CD14-positive monocyte (primary cell): ENCODE measurements around the gene PIP4K2A. TPM values are rescaled to one million over a fixed set of nuclear protein-coding genes. Genes with fewer than 3 reads are reported as not detected.

Source experiments
- DNase-seq, 3 donors: peaks; one replicate each; pipeline ENCODE4 v3.0.0-alpha.2; 2011 to 2022
- H2AFZ ChIP-seq: 2 replicates; pipeline ENCODE4 v1.6.0; 2012; ENCODE audit warnings: mild to moderate bottlenecking, low read depth, low read length, inconsistent platforms; ENCODE audit not compliant: insufficient read depth, poor library complexity, severe bottlenecking
- H3K27ac ChIP-seq, 2 donors: 1 replicate in 1 of 2; 2 replicates in 1 of 2; pipeline ENCODE4 v1.5.1; 2012 to 2013; ENCODE audit warnings: low read length in 2 of 2, control low read depth in 1 of 2, inconsistent platforms in 1 of 2, low read depth in 1 of 2, mild to moderate bottlenecking in 1 of 2
- H3K27me3 ChIP-seq, 2 donors: one replicate each; pipeline versions ENCODE4 v1.6.0 to v1.6.1; 2011 to 2013; ENCODE audit warnings: low read length in 2 of 2; ENCODE audit not compliant: control insufficient read depth in 2 of 2, insufficient read depth in 2 of 2
- H3K36me3 ChIP-seq, 2 donors: replicated peaks in 1 of 2; 1 replicate in 1 of 2; 2 replicates in 1 of 2; pipeline versions ENCODE4 v1.5.1 to v1.6.1; 2012 to 2013; ENCODE audit warnings: low read length in 2 of 2, control low read depth in 1 of 2, inconsistent platforms in 1 of 2, mild to moderate bottlenecking in 1 of 2; ENCODE audit not compliant: insufficient read depth in 2 of 2, control insufficient read depth in 1 of 2
- H3K4me1 ChIP-seq, 2 donors: 1 replicate in 1 of 2; 2 replicates in 1 of 2; pipeline versions ENCODE4 v1.5.1 to v1.6.1; 2012 to 2013; ENCODE audit warnings: low read length in 2 of 2, control low read depth in 1 of 2, inconsistent platforms in 1 of 2, mild to moderate bottlenecking in 1 of 2, moderate library complexity in 1 of 2; ENCODE audit not compliant: insufficient read depth in 2 of 2, control insufficient read depth in 1 of 2
- H3K4me2 ChIP-seq: replicated peaks from 2 replicates; pipeline ENCODE3; 2012; ENCODE audit warnings: low read length, moderate library complexity, mild to moderate bottlenecking; ENCODE audit not compliant: poor library complexity, severe bottlenecking; ENCODE audit errors: extremely low read depth
- H3K4me3 ChIP-seq, 3 experiments: fragments of 200-600 bp in 1 of 3; sonication (generic) in 1 of 3; replicated peaks in 1 of 3; 1 replicate in 2 of 3; 2 replicates in 1 of 3; pipeline ENCODE4 v1.5.1; 2011 to 2013; ENCODE audit warnings: low read length in 3 of 3, mild to moderate bottlenecking in 3 of 3, control low read depth in 2 of 3, low read depth in 2 of 3, inconsistent platforms in 1 of 3, moderate library complexity in 1 of 3
- H3K79me2 ChIP-seq: 2 replicates; pipeline ENCODE4 v1.6.0; 2012; ENCODE audit warnings: mild to moderate bottlenecking, control low read depth, inconsistent platforms, low read length, moderate library complexity; ENCODE audit not compliant: insufficient read depth
- H3K9ac ChIP-seq: 2 replicates; pipeline ENCODE4 v1.6.0; 2017; ENCODE audit warnings: low read length, mild to moderate bottlenecking; ENCODE audit not compliant: insufficient read depth, poor library complexity, severe bottlenecking
- H3K9me3 ChIP-seq, 2 donors: replicated peaks in 1 of 2; 1 replicate in 1 of 2; 2 replicates in 1 of 2; pipeline versions ENCODE4 v1.5.1 to v1.6.1; 2012 to 2013; ENCODE audit warnings: low read length in 2 of 2, control low read depth in 1 of 2; ENCODE audit not compliant: control insufficient read depth in 1 of 2, insufficient read depth in 1 of 2
- H4K20me1 ChIP-seq: 2 replicates; pipeline ENCODE4 v1.6.0; 2012; ENCODE audit warnings: mild to moderate bottlenecking, low read length, control low read depth, moderate library complexity; ENCODE audit not compliant: insufficient read depth
- H3K27ac Mint-ChIP-seq, 7 donors: one replicate each; pipeline ENCODE4 v1.8.0; 2020; ENCODE audit warnings: mild to moderate bottlenecking in 7 of 7, mixed read lengths in 7 of 7, moderate library complexity in 6 of 7, inconsistent platforms in 2 of 7
- H3K27me3 Mint-ChIP-seq, 3 donors: one replicate each; pipeline ENCODE4 v1.8.0; 2021 to 2022; ENCODE audit warnings: low read depth in 3 of 3, mild to moderate bottlenecking in 3 of 3, mixed read lengths in 3 of 3, moderate library complexity in 3 of 3, inconsistent platforms in 1 of 3
- H3K36me3 Mint-ChIP-seq, 2 donors: one replicate each; pipeline ENCODE4 v1.8.0; 2020; ENCODE audit warnings: mixed read lengths in 2 of 2, inconsistent platforms in 1 of 2, mild to moderate bottlenecking in 1 of 2
- H3K4me1 Mint-ChIP-seq: one replicate; pipeline ENCODE4 v1.8.0; 2020; ENCODE audit warnings: mild to moderate bottlenecking, mixed read lengths
- H3K4me3 Mint-ChIP-seq, 2 donors: one replicate each; pipeline ENCODE4 v1.8.0; 2020; ENCODE audit warnings: mild to moderate bottlenecking in 2 of 2, mixed read lengths in 2 of 2, moderate library complexity in 1 of 2
- H3K9me3 Mint-ChIP-seq, 7 donors: one replicate each; pipeline ENCODE4 v1.8.0; 2020 to 2022; ENCODE audit warnings: mixed read lengths in 7 of 7, mild to moderate bottlenecking in 6 of 7, moderate library complexity in 6 of 7, inconsistent platforms in 2 of 7
- WGBS: methylation state at CpG from one replicate; pipeline ENCODE4 v1.1.5; 2013; ENCODE audit warnings: missing lambda C conversion rate; ENCODE audit not compliant: insufficient coverage; 5-methylcytosine and 5-hydroxymethylcytosine counted together
- intact Hi-C, 2 donors: fragments of 100-400 bp; cut with micrococcal nuclease; formaldehyde crosslinking; loops; one replicate each; pipeline versions ENCODE4 v1.15.0 to v1.15.1; 2023
- polyA plus RNA-seq, 3 donors: library from polyadenylated mRNA; depleted of rRNA in 1 of 3; unstranded in 2 of 3; stranded (reverse) in 1 of 3; fragments of 300-500 nt in 2 of 3; fragments of >200 nt in 1 of 3; fragmentation: Illumina TruSeq in 2 of 3; gene quantifications; 1 replicate in 2 of 3; 2 replicates in 1 of 3; pipeline ENCODE4 v1.2.3, GENCODE V29; 2012 to 2021
- TF ChIP-seq, protein P1 (sequence below): fragments of 200-600 bp; IDR thresholded peaks from one replicate; pipeline ENCODE4 v1.8.0; 2022; ENCODE audit warnings: antibody characterized with exemption, mild to moderate bottlenecking

The PIP4K2A gene
- polyA plus RNA-seq, 3 donors, result 9.7 to 33.7 (median 16.6) TPM

DNA sequence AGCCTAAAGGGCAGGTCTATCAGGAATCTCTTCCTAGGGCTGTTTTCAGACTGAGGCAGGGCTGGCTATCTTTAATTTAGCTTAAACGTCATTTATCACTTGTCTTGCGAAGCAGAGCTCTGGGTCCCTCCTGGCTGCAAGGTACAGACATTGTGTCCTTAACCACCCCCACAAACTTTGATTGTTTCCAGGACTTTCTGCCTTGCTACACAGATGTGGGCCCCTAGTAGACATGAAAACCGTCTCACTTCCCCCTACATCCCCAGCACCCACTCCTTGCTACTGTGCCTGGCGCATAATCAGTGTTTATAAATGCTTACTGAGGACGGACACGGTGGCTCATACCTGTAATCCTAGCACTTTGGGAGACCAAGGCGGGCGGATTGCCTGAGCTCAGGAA lies 54.5 kb downstream of the PIP4K2A start:
- 93% methylated on average over 8 of the region's 8 CpGs for WGBS
- H3K4me1 ChIP-seq, result peaks cover 8 to 11% of the 10 kb centered on the region in 2 donors
- H3K4me3 ChIP-seq, result no peak overlapping the region
- no peak overlapping the region for H3K4me2 ChIP-seq
- H3K27me3 ChIP-seq, result no peaks in the 10 kb centered on the region
- H3K9me3 Mint-ChIP-seq, result no peaks in the 10 kb centered on the region
- H3K36me3 ChIP-seq, result no peaks in the 10 kb centered on the region
- TF ChIP-seq, protein P1, sequence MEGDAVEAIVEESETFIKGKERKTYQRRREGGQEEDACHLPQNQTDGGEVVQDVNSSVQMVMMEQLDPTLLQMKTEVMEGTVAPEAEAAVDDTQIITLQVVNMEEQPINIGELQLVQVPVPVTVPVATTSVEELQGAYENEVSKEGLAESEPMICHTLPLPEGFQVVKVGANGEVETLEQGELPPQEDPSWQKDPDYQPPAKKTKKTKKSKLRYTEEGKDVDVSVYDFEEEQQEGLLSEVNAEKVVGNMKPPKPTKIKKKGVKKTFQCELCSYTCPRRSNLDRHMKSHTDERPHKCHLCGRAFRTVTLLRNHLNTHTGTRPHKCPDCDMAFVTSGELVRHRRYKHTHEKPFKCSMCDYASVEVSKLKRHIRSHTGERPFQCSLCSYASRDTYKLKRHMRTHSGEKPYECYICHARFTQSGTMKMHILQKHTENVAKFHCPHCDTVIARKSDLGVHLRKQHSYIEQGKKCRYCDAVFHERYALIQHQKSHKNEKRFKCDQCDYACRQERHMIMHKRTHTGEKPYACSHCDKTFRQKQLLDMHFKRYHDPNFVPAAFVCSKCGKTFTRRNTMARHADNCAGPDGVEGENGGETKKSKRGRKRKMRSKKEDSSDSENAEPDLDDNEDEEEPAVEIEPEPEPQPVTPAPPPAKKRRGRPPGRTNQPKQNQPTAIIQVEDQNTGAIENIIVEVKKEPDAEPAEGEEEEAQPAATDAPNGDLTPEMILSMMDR, result no peak
- H3K27ac Mint-ChIP-seq, result peak overlapping the region in 2 of 7 donors; percentile 32 to 74
- peaks cover 11 to 14% of the 10 kb centered on the region in 2 donors for H3K36me3 Mint-ChIP-seq
- no peaks in the 10 kb centered on the region for H3K9me3 ChIP-seq
- peaks cover 96% of the 10 kb centered on the region for H4K20me1 ChIP-seq
- peaks cover 0 to 2% (median 2%) of the 10 kb centered on the region in 3 donors for H3K27me3 Mint-ChIP-seq
- no peak overlapping the region for H3K4me3 Mint-ChIP-seq
- peaks cover 97% of the 10 kb centered on the region for H3K79me2 ChIP-seq
- peaks cover 39% of the 10 kb centered on the region for H3K4me1 Mint-ChIP-seq
- H3K27ac ChIP-seq, result peak overlapping the region in 1 of 2 donors; percentile 20
- intact Hi-C loops, result no loop called here
- H2AFZ ChIP-seq, result no peak overlapping the region
- H3K9ac ChIP-seq, result no peak overlapping the region
- no peak for DNase-seq

DNA sequence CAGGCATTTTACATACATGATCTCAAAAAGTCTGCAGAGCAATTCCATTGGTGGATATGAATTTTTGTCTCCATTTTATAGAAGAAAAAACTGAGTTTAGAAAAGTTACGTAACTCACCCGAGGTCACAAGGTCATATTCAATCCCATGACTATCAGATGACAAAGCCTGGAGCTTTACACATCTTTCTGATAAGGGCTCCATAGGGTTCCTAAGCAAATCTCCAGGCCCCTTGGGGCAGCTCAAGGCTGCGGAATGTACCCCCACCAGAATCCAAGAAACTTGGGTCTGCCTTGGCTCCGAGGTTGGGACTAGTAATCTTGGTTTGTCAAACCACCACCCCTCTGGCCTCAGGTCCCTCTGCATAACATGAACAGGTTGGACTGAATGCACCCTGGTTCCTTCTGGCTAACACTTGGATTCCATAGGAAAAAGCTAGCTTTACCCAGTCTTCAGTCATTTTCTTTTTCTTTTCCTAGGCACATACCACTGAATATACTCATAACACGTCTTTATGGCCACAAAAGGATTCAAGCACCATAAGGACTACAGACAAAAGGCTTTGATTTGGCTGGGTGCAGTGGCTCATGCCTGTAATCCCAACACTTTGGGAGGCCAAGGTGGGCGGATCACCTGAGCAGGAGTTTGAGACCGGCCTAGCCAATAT lies 55.5 kb downstream of the PIP4K2A start:
- H3K36me3 ChIP-seq, result no peaks in the 10 kb centered on the region
- DNase-seq, result peak in 1 of 3 donors; percentile 37
- H3K36me3 Mint-ChIP-seq, result peaks cover 11 to 21% of the 10 kb centered on the region in 2 donors
- H3K4me1 Mint-ChIP-seq, result peaks cover 43% of the 10 kb centered on the region
- no peaks in the 10 kb centered on the region for H3K27me3 ChIP-seq
- H3K27me3 Mint-ChIP-seq, result peaks cover 0 to 2% (median 2%) of the 10 kb centered on the region in 3 donors
- H3K27ac ChIP-seq, result peak overlapping the region in 1 of 2 donors; percentile 54
- no peak overlapping the region for H3K4me3 ChIP-seq
- peak overlapping the region in 4 of 7 donors; percentile 10 to 76 (median 26) for H3K27ac Mint-ChIP-seq
- peaks cover 99% of the 10 kb centered on the region for H3K79me2 ChIP-seq
- 95% methylated on average over 3 of the region's 7 CpGs for WGBS
- intact Hi-C loops, result no loop called here
- no peak overlapping the region for H3K4me2 ChIP-seq
- TF ChIP-seq, protein P1, result no peak
- H3K4me3 Mint-ChIP-seq, result no peak overlapping the region
- H3K4me1 ChIP-seq, result peaks cover 8 to 11% of the 10 kb centered on the region in 2 donors
- no peak overlapping the region for H3K9ac ChIP-seq
- H3K9me3 Mint-ChIP-seq, result no peaks in the 10 kb centered on the region
- H3K9me3 ChIP-seq, result no peaks in the 10 kb centered on the region
- H4K20me1 ChIP-seq, result peaks cover 99% of the 10 kb centered on the region
- no peak overlapping the region for H2AFZ ChIP-seq
